NCI-H2171 treated with DMSO at 0.1 percent for 48 hours (cell line): ENCODE measurements around the gene NKX2-3.

Experiments used
- DNase-seq: peaks from one replicate; lab custom pipeline; 2025; lab: John Stamatoyannopoulos, UW

NKX2-3 gene

GRCh38 chr10:99579971-99580370, 47.2 kb downstream of the NKX2-3 start:
- DNase-seq = no peak

- DNase-seq = no peak
Observed at GRCh38 chr10:99582255-99582770, 49.6 kb downstream of the NKX2-3 start.

- DNase-seq = no peak
Observed at GRCh38 chr10:99583687-99584086, 50.9 kb downstream of the NKX2-3 start.
